Panc1 (cell line): Measurements from ENCODE around the gene PHLDA3.

Source experiments
- CTCF ChIP-seq: fragments of 450-650 bp; IDR thresholded peaks from 2 replicates; pipeline ENCODE4 v1.5.1; 2017; ENCODE audit warnings: mild to moderate bottlenecking
- POLR2AphosphoS5 ChIP-seq: IDR thresholded peaks from 2 replicates; pipeline ENCODE4 v1.6.1; 2012; ENCODE audit warnings: mild to moderate bottlenecking, low read depth, low read length, moderate library complexity
- REST ChIP-seq, 2 experiments: IDR thresholded peaks; 2 replicates each; pipeline ENCODE4 v1.6.1; 2011 to 2012; ENCODE audit warnings: low read depth in 2 of 2, control low read depth in 1 of 2, low read length in 1 of 2, mild to moderate bottlenecking in 1 of 2, moderate library complexity in 1 of 2; ENCODE audit not compliant: insufficient read depth in 1 of 2

- no peak for TF ChIP-seq CTCF
- TF ChIP-seq REST (IDR thresholded peaks at IDR 0.05; ENCODE audit: insufficient read depth in 1 of 2, low read depth in 2 of 2, low read length in 1 of 2), result no peak
- no peak for TF ChIP-seq POLR2AphosphoS5
Measured at GRCh38 chr1:201461645-201462441, 7.1 kb downstream of the PHLDA3 start.
